HG02852 (cell line): ENCODE results near the gene CIROP.

Experiments used
- ATAC-seq: cut with Tn5 transposase; IDR thresholded peaks from one replicate; pipeline ENCODE4 v1.9.1; 2021; ENCODE audit warnings: mild to moderate bottlenecking, moderate library complexity; ENCODE audit not compliant: unreplicated experiment

The CIROP gene

GRCh38 chr14:23054000-23054811 is 50.6 kb downstream of the CIROP start:
- no peak for ATAC-seq

GRCh38 chr14:23053426-23053825 is 51.4 kb downstream of the CIROP start:
- ATAC-seq, result no peak

GRCh38 chr14:23052671-23053070 is 52.1 kb downstream of the CIROP start:
- no peak for ATAC-seq

GRCh38 chr14:23052182-23052623 is 52.6 kb downstream of the CIROP start:
- no peak for ATAC-seq

- no peak for ATAC-seq
Observed at GRCh38 chr14:23051141-23052057, 53.4 kb downstream of the CIROP start.
